Aortic smooth muscle cell (primary cell): ENCODE measurements around the gene SLC25A41. TPM values are rescaled to one million over a fixed set of nuclear protein-coding genes. Genes with fewer than 3 reads are reported as not detected.

Source experiments
- total RNA-seq: library from RNA; depleted of rRNA; stranded (reverse); fragments of >200 nt; gene quantifications from 2 replicates; pipeline ENCODE4 v1.2.3, GENCODE V29; 2014

The SLC25A41 gene
- not detected in 2 replicates for total RNA-seq

GRCh38 chr19:6433663-6434062 lies at the start of gene SLC25A41:
SLC25A41 (minus strand) TSS chr19:6433763; CDS start chr19:6433693, 70 bp downstream.

DNA sequence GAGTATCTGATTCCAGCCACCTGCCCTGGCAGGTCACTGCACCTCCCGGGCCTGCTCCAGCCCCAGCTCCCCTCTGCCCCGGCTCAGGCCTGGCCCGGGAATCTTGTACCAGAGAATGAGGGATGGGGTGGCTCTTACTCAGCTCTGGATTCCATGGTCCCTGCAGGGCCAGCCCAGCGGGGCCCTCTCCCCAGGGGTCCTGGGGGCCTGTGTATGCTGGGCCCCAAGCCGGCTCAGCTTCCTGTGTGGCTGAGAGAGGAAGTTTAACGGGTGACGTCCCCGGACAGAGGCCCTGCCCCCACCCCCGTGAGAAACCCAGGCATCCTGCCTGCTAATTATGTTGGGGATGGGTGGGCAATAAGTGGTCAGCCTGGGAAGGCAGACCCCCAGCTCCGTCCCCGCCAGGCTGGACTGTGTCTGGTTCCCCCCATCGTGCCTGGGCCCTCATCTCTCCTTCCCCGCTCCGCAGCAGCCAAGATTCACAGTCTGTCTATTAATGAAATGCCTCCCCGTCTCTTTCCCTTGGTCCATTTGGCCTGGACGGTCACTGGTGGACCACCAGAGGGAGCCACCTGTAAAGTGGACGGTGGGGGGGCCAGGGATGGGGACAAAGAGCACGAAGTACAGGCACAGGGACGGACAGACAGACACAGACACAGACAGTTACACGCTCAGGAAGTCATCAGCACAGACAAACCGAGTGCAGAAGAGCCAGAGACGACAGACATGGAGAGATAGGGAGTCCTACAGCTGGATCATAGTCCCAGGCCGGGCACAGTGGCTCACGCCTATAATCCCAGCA lies 48.2 kb upstream of the SLC25A41 start, which contains the start of gene DENND1C:
Gene DENND1C (minus strand): TSS at position 247 of the 802 bp plus-strand sequence. CDS start 92 bp downstream, at position 155.

GRCh38 chr19:6464070-6464873 lies 30.7 kb upstream of the SLC25A41 start, which contains the start of gene CRB3:
CRB3 (plus strand) TSS chr19:6464271; CDS start chr19:6464702, 431 bp downstream.

DNA sequence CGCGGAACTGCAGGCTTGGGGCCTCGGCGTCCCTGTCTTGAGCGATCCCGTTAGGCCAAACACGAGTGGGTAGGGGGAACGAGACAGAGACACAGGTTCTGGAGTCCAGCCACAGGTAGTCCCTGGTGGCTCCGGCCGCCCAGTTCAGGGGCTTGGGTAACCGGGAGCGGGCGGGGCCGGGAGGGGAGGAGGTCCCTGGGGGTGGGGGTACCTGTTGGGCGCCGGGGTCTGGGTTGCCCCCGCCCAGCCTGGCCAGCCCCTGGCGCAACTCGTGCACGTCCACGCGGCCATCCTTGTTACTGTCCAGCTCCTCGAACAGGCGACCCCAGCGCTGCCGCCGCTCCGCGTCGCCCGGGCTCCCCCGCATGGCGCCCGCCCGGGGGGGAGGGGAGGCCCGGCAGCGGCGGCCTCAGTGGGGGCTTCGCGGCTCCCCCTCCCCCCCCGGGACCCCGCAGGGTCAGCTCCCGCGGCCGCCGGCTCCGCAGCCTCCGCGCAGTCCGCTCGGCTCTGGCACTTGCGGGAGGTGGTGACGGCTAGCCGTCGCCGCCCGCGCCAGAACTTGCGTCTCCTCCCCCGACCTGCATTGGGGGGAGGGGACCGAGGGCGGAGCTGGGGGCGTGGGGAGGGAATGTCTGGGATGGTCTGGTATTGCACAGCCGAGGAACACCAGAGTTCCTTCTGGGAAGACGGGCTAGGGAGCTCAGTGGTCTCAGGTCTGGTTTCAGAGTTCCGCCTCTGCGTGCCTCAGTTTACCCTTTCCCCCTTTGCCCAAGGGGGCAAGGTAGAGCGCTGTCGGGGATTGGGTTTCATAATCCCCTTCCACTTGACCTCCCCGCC lies 25.9 kb upstream of the SLC25A41 start, which contains the start of gene SLC25A23:
Gene SLC25A23 (minus strand): TSS at position 531 of the 837 bp plus-strand sequence. CDS start 164 bp downstream, at position 367.

DNA sequence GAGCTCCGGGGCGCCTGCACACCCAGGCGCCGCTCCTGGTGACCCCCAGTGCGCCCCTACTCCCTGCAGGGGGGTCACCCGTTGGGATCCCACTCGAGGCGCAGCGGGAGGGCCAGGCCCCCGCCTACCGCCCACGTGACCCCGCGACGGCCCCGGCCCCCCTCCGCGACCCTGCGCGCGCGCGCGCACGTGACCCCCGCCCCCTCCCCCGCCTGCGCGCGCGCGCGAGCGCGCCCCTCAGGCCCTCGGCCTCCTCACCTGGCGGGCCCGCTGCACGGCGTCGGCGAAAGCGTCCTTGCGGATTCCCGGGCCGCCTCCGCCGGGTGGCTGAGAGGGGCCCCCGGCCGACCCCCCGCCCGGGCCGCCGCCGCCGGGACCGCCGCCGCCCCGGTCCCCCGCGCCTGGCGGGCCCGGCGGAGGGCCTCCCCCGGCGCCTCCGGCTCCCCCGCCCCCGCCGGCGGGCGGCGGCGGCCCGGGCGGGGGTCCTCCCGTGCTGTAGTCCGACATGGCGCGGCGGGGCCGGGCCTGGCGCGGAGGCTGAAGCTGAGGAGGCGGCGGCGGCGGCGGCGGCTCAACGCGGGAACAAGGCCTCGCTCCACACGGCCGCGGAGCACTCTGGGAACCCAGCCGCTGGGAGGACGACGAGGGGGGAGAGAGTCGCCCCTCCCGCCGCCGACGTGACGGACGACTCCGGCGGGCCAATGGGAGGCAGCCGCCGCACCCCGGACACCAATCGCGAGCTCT lies 9.2 kb downstream of the SLC25A41 start, which contains the start of gene KHSRP:
Gene KHSRP (minus strand): TSS at position 617 of the 744 bp plus-strand sequence. CDS start 110 bp downstream, at position 507.

GRCh38 chr19:6393074-6393982 lies 40.2 kb downstream of the SLC25A41 start, which contains the start of gene GTF2F1:
GTF2F1 (minus strand) TSS chr19:6393164; CDS start chr19:6392995, 169 bp downstream.

Other genes with a start within 250 kb of the SLC25A41 start
- gene MLLT1, start 153.8 kb downstream of the SLC25A41 start, total RNA-seq = 3.8 and 5.7 TPM in 2 replicates
- not detected in 2 replicates for gene ACER1, start 100.2 kb downstream of the SLC25A41 start, total RNA-seq
- gene CLPP, start 72.2 kb downstream of the SLC25A41 start, total RNA-seq = 37.7 and 49.4 TPM in 2 replicates
- 22.9 and 26.0 TPM in 2 replicates for gene ALKBH7, start 61.0 kb downstream of the SLC25A41 start, total RNA-seq
- gene PSPN, start 57.8 kb downstream of the SLC25A41 start, total RNA-seq = 0.68 and 0.79 TPM in 2 replicates
- 51.9 and 70.5 TPM in 2 replicates for gene GTF2F1, start 40.6 kb downstream of the SLC25A41 start, total RNA-seq
- 82.6 and 87.7 TPM in 2 replicates for gene KHSRP, start 9.0 kb downstream of the SLC25A41 start, total RNA-seq
- 6.1 and 7.9 TPM in 2 replicates for gene SLC25A23, start 26.0 kb upstream of the SLC25A41 start, total RNA-seq
- gene CRB3, start 30.5 kb upstream of the SLC25A41 start, total RNA-seq = not detected in 2 replicates
- gene DENND1C, start 48.0 kb upstream of the SLC25A41 start, total RNA-seq = not detected in 2 replicates
- not detected in 2 replicates for gene TUBB4A, start 68.5 kb upstream of the SLC25A41 start, total RNA-seq
- gene TNFSF9, start 97.3 kb upstream of the SLC25A41 start, total RNA-seq = 0.19 TPM in 1 of 2 replicates, not detected in the other
- gene CD70, start 157.4 kb upstream of the SLC25A41 start, total RNA-seq = not detected in 2 replicates
- gene TNFSF14, start 236.4 kb upstream of the SLC25A41 start, total RNA-seq = not detected in 2 replicates